T-helper 1 cell treated with Interleukin-12 subunit alpha and Interleukin-12 subunit beta and Interleukin-4 antibody, amounts not matched to agents 30 ng/mL and 1 ng/mL, for 36 hours (primary cell): ENCODE data around the gene GDPD5. TPM values are rescaled to one million over a fixed set of nuclear protein-coding genes. Genes with fewer than 3 reads are reported as not detected.

Experiments
- intact Hi-C: fragments of 100-400 bp; cut with micrococcal nuclease; formaldehyde crosslinking; loops from one replicate; pipeline ENCODE4 v1.15.1; 2024
- total RNA-seq: library from RNA; stranded (reverse); gene quantifications from 2 replicates; pipeline ENCODE4 v1.2.3, GENCODE V29; 2022

The GDPD5 gene
- total RNA-seq, 1 donor from 2014 or later, result 23.7 TPM

- intact Hi-C loops, result loop anchor here (5.0 kb wide), 1 partner anchor 41 kb away; no protein-coding TSS in a partner anchor
Observed at GRCh38 chr11:75406338-75406777, 119.4 kb downstream of the GDPD5 start.

DNA sequence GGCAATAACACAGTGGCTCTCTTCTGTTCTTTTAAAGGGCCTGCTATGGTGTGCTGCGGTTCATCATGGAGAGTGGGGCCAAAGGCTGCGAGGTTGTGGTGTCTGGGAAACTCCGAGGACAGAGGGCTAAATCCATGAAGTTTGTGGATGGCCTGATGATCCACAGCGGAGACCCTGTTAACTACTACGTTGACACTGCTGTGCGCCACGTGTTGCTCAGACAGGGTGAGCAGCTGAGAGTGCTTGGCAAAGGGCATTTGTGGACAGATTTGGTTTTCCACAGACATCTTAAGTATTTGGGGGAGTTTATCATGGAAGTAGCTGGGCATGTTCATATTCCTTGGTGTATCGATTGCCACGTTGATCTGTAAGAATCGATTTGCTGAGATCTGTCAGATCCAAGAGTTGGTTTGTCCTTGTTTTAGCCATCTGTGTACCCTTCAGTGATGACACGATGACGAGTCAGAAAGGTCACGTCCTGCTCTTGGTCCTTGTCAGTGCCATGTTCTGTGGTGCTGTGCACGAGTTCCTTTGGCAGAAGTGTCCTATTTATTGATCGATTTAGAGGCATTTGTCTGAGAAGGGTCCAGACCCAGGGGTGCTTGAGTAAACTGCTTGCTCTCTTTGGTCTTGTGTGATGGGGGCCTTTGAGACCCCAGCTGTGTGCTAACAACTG lies 121.6 kb downstream of the GDPD5 start:
- intact Hi-C loops, result no loop called here

- intact Hi-C loops, result no loop called here
Observed at GRCh38 chr11:75403037-75403436, 122.7 kb downstream of the GDPD5 start.

- intact Hi-C loops, result no loop called here
Observed at GRCh38 chr11:75402002-75402773, 123.6 kb downstream of the GDPD5 start.

DNA sequence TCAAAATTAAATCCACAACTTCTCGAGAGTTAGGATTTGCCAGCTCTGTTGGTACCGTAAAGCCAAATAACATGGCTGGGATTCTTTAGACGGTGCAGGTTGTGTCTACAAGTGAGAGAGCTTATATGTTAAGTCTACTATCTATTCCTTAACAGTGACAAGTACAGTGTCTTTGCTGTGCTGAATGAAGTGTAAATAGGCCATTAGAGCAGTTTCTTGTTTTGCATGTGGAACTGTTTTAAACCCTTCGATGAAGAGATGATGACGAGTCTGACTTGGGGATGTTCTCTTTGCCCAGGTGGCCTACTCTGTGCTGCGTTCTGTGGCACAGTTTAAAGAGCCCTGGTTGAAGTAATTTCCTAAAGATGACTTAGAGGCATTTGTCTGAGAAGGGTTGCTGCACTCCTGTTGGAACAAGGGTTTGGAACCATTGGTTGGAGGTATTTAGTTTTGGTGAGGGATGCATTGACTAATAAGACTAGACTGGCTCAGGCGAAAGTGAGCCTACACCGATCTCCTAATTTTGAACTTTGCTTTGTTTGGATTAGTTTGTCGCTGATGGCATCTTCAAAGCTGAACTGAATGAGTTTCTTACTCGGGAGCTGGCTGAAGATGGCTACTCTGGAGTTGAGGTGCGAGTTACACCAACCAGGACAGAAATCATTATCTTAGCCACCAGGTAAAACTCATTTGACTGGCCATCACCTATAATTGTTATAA lies 125.4 kb downstream of the GDPD5 start:
- intact Hi-C loops, result no loop called here

DNA sequence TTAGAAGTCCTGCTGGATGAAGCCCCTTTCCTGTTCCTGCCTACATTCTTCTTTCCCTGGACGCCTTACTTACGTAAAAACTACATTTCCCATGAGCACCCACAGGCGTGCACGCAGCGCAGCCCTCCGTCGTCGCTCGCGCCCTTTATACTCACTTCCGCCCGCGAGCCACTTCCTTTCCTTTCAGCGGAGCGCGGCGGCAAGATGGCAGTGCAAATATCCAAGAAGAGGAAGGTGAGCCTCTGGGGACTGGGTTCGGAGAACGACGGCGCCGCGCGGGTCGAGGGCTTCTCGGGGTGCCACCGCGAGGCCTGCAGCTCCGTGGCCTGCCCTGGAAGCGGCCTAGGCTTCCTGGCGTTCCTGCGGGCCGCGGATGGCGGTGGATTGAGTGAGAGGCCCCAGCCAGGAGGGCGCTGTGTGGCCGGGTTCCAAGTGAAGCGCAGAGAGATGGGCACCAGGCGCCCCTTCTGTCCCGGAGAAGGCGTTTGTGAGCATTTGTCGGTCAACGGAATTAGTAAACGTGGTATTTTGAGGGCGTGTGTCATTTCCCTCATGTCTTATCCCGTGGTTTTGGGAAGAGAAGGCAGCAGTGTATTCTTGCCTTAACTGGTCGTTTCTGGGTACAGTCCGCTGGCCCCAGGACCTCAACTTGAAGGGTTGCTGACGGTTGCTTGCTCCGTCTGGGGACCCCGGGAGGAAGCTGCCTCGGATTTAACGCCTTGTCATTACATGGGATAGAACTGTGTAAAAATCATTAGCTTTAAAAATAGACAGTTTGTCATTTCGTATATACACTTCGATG lies 126.2 kb downstream of the GDPD5 start, which contains the start of gene RPS3:
RPS3 (plus strand) TSS at position 175 of the 802 bp plus-strand sequence; CDS start at position 205, 30 bp downstream.
- intact Hi-C loops, result loop anchor here (1.0 to 2.0 kb wide), 8 partner anchors 11 to 450 kb away; partner anchors contain the start of genes NEU3, SERPINH1, SPCS2 and UVRAG

DNA sequence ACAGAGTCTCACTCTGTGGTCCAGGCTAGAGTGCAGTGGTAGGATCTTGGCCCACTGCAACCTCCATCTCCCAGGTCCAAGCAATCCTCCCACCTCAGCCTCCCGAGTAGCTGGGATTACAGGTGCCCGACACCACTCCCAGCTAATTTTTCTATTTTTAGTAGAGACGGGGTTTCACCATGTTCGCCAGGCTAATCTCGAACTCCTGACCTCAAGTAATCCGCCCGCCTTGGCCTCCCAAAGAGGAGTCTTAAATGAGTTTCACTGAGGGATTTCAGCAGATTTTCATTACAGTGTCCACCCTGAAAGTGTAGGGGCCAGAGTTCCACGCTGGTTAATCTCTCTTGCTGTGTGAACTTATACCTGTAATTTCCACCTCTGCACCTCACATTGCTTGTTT lies 126.8 kb downstream of the GDPD5 start:
- intact Hi-C loops, result loop anchor here (1.0 to 2.0 kb wide), 8 partner anchors 11 to 450 kb away; partner anchors contain the start of genes NEU3, SERPINH1, SPCS2 and UVRAG

GRCh38 chr11:75394085-75394840 lies 131.5 kb downstream of the GDPD5 start:
- intact Hi-C loops, result no loop called here

- intact Hi-C loops, result loop anchor here (2.0 kb wide), 1 partner anchor 189 kb away; no protein-coding TSS in a partner anchor
Observed at GRCh38 chr11:75389925-75390324, 135.8 kb downstream of the GDPD5 start.

DNA sequence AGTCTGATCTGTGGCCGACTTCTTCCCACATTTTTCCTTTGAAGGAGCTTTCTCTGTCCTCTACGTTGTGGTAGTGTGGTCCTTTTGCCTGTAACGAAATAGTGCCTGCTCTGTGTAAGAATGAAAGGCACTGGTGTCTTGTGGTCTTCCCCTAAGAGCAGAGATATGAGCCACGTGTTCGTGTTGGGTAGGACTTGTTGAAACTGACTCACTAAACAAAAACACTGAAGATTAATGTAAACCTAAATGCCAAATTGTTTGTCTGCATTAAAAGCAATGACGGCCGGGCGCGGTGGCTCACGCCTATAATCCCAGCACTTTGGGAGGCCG lies 136.5 kb downstream of the GDPD5 start:
- intact Hi-C loops, result loop anchor here (2.0 kb wide), 1 partner anchor 190 kb away; no protein-coding TSS in a partner anchor

DNA sequence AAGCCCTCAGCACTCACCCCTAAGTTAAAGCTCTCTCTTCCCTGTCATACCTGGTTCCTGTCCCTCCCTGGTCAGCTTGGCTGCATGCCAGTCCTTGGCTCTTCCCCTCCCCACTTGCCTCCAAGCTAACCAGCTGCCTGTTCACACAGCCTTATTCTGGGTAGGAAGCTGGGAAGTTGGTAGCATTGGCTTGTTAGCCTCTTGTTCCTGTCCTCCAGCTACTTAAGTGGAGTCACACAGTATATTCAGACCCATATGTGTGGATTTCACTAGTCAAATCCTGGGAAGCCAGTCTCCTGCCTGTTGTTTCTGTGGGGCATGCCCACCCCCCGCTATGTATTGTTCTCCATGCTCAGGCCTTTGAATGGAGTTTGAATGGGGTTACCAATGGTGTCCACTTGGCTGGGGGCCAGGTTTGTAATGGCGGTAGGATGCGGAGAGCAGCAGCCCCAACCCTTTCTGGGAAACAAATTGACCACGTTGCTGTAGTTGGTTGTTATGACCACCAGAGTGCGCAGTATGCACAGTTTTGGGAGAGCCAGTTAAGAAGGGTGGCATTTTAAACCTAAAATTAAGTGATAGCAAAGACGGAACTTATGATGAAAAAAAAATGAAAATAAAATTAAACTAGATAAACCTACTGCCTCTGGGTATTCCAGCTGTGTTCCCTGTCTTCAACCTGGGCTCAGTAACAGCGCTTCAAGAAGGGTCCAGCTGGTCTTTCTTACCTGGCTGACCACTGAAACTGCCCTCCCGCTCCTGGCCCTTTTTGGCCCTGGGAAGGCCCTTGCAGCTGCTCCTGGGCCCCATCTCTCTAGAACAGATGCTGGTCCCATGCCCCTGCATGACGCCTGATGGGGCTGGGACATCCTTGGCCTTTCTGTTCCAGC lies 137.1 kb downstream of the GDPD5 start:
- intact Hi-C loops, result loop anchor here (1.0 to 2.0 kb wide), 8 partner anchors 11 to 479 kb away; partner anchors contain the start of gene RPS3

DNA sequence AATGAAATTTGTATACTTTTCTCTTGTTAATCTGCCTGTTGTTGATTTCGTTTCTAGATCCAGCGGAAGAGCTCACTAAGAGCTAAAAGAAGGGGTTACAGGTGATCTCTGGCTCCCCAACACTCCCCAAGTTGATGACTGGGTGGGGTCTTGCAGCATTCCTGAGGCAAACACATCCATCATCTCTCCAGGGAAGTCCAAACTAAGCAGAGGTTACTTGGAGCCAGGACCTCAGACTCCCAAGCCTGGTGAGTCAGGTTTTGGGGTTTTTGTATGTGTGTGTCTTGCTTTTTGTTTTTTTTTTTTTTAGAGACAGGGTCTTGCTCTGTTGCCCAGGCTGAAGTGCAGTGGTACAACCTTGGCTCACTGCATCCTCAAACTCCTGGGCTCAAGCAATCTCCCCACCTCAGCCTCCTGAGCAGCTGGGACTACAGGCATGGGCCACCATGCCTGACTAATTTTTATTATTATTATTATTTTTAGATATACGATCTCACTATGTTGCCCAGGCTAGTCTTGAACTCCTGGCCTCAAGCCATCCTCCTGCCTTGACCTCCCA lies 137.9 kb downstream of the GDPD5 start:
- intact Hi-C loops, result loop anchor here (1.0 to 2.0 kb wide), 8 partner anchors 11 to 479 kb away; partner anchors contain the start of gene RPS3

DNA sequence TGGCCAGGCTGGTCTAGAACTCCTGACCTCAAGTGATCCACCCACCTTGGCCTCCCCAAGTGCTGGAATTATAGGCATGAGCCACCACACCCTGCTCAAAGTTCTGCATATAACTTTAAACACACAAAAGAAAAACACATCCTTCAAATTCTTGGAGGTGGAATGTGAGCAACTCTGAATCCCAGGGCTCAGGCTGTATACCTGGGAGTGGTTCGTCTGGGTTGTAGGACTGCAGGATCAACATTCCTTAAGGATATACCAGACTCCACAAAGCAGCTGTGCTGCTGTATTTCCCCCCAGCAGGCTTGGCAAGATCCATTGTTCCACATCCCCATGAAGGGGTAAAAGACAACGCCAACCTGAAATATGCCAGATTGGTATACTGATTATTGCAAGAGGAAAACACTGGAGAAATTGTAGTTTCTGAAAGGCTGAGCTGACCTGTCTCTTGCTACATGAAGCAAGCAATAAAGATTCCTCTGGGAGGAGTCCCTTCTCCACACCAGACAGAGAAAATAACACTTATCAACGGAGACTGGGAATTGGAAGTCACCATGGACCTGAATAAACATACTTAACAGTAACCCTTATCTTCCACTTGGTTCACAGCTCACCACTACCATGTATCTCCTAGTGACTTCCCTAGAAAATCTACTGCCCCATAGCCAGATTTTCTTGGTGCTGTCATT lies 138.7 kb downstream of the GDPD5 start:
- intact Hi-C loops, result no loop called here

Other genes starting within 250 kb of the GDPD5 start
- gene ARRB1, start 174.3 kb downstream of the GDPD5 start, total RNA-seq, result 44.5 and 52.1 TPM in 2 replicates
- 2,564 and 2,614 TPM in 2 replicates for gene RPS3, start 126.4 kb downstream of the GDPD5 start, total RNA-seq
- 0.85 and 0.96 TPM in 2 replicates for gene KLHL35, start 92.7 kb downstream of the GDPD5 start, total RNA-seq
- gene SERPINH1, start 36.3 kb upstream of the GDPD5 start, total RNA-seq, result 17.0 and 17.1 TPM in 2 replicates
- 8.4 and 8.6 TPM in 2 replicates for gene MAP6, start 143.1 kb upstream of the GDPD5 start, total RNA-seq
- gene MOGAT2, start 191.9 kb upstream of the GDPD5 start, total RNA-seq, result not detected in 2 replicates
- 8.0 and 8.4 TPM in 2 replicates for gene DGAT2, start 242.8 kb upstream of the GDPD5 start, total RNA-seq